ENCODE measurements around the gene SNX24.

- no peak for TF ChIP-seq CTCF (IDR thresholded peaks at IDR 0.05; ENCODE audit: insufficient read depth, low read length, poor library complexity, severe bottlenecking)
- TF ChIP-seq EZH2phosphoT487 (conservative IDR thresholded peaks at IDR 0.05; ENCODE audit: low read length): no peak
Measured at GRCh38 chr5:122908662-122909061, 63.2 kb downstream of the SNX24 start.

All from SU-DHL-6 (cell line).